HPDE6-E6E7 (cell line): ENCODE data around the gene JPH4.
A peak's percentile ranks its signal among the peaks of the same experiment; 100 is the strongest.

Source experiments
- DNase-seq: peaks from one replicate; pipeline ENCODE4 v3.0.0; 2011; ENCODE audit warnings: missing footprints; ENCODE audit errors: extremely low spot score

Gene JPH4

GRCh38 chr14:23579739-23580138 lies 1.1 kb upstream of the JPH4 start:
- DNase-seq, result no peak

- no peak for DNase-seq
Observed at GRCh38 chr14:23579311-23579630, 681 bp upstream of the JPH4 start.

- DNase-seq, result no peak
Observed at GRCh38 chr14:23577710-23578392, 739 bp downstream of the JPH4 start.

GRCh38 chr14:23577004-23577681 lies 1.4 kb downstream of the JPH4 start:
- DNase-seq, result no peak

- no peak for DNase-seq
Observed at GRCh38 chr14:23573384-23574015, 5.1 kb downstream of the JPH4 start.

- DNase-seq, result no peak
Observed at GRCh38 chr14:23572836-23573235, 5.8 kb downstream of the JPH4 start.

GRCh38 chr14:23572524-23572828 lies 6.1 kb downstream of the JPH4 start:
- no peak for DNase-seq

GRCh38 chr14:23571701-23572523 lies 6.7 kb downstream of the JPH4 start:
- DNase-seq, result no peak

- DNase-seq, result no peak
Observed at GRCh38 chr14:23570806-23571483, 7.6 kb downstream of the JPH4 start.

GRCh38 chr14:23569443-23570151 lies 9.0 kb downstream of the JPH4 start:
- peak; percentile 59 for DNase-seq

GRCh38 chr14:23568600-23569331 lies 9.8 kb downstream of the JPH4 start:
- DNase-seq, result no peak

- no peak for DNase-seq
Observed at GRCh38 chr14:23568021-23568599, 10.5 kb downstream of the JPH4 start.

GRCh38 chr14:23567186-23568020 lies 11.2 kb downstream of the JPH4 start, which contains the start of gene AP1G2:
TSS of gene AP1G2 (minus strand) at chr14:23567791. CDS start at chr14:23567314, 477 bp downstream.
- peak; percentile 92 for DNase-seq

- no peak for DNase-seq
Observed at GRCh38 chr14:23566778-23567185, 11.8 kb downstream of the JPH4 start.

GRCh38 chr14:23566112-23566777 lies 12.3 kb downstream of the JPH4 start:
- no peak for DNase-seq

- no peak for DNase-seq
Observed at GRCh38 chr14:23565626-23566025, 13.0 kb downstream of the JPH4 start.

GRCh38 chr14:23564876-23565275 lies 13.7 kb downstream of the JPH4 start:
- no peak for DNase-seq

GRCh38 chr14:23564181-23564812 lies 14.3 kb downstream of the JPH4 start:
- no peak for DNase-seq
